HS-27A (cell line): ENCODE data around the gene MAGI2.
A peak's percentile ranks its signal among the peaks of the same experiment; 100 is the strongest.

Experiments
- DNase-seq: peaks from one replicate; pipeline ENCODE4 v3.0.0-alpha.2; 2012; ENCODE audit warnings: low read depth, missing footprints

Gene MAGI2

GRCh38 chr7:79257959-79258358 is 195.5 kb downstream of the MAGI2 start:
- DNase-seq: no peak

- no peak for DNase-seq
Measured at GRCh38 chr7:79245623-79246249, 207.7 kb downstream of the MAGI2 start.

- no peak for DNase-seq
Measured at GRCh38 chr7:79244482-79244881, 209.0 kb downstream of the MAGI2 start.

- peak; percentile 33 for DNase-seq
Measured at GRCh38 chr7:79241288-79242060, 212.0 kb downstream of the MAGI2 start.

GRCh38 chr7:79240413-79240812 is 213.1 kb downstream of the MAGI2 start:
- DNase-seq: no peak

DNA sequence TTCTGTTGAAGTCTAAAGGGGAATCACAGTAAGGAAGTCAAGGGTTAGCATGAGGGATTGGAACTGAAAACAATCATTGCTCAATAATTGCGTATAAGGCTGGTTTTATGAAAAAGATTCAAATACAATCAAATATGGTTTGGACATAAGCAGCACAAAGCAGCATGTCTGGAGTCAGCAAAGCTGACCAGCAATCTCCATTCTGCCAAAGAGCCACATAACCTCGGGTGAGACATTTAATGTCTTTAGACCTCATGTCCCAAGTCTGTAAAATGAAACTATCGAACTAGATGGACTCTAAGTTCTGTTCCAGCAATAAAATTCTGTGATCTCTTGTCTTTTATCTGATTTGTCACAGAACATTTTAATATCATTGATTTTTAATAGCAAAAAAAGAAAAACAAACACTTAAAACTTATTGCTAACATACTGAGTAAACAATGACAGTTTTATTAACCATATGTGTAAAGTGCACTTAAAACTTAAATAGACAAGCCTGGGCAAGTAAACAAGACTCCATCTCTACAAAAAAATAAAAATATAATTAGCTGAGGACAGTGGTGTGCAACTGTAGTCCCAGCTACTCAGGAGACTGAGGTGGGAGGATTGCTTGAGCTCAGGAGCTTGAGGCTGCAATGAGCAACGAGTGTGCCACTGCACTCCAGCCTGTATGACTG is 217.0 kb downstream of the MAGI2 start:
- DNase-seq: no peak

GRCh38 chr7:79227044-79227443 is 226.4 kb downstream of the MAGI2 start:
- no peak for DNase-seq

DNA sequence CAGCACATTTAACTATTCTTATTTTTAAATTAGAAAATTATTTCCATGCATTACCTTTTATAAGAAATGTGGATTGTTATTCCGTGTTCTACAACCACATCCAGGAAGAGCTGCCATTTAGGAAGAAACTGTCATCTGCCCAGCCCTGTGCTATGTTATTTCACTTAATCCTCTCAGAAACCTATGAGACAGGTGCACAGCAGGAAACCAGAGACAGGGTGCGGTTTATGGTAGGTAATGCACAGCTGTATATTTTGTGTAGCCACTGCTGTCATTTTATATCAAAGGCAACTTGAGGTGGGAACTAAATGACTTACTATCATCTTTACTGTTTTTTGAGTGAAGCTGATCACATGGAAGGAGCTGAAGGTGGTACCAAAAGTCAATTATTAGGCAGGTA is 232.3 kb downstream of the MAGI2 start:
- DNase-seq: no peak

GRCh38 chr7:79217976-79218626 is 235.4 kb downstream of the MAGI2 start:
- DNase-seq: no peak

DNA sequence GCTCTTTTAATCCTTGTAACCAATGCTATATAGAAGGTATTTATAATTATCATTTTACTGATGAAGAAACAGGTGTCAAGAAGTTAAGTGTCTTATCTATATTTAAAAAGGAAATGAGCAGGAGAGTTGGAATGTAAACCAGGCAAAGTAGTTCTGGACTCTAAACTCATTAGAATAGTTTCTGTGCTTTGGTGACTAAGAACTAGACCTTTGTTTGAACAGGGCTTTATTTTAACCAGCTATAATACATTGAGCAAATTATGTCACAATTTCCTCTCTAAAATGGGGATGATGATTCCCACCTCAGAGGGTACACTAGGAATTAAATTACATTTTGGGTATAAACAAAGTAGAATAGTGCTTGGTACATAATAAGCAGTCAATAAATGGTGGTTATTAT is 236.0 kb downstream of the MAGI2 start:
- DNase-seq: no peak

GRCh38 chr7:79216236-79216635 is 237.2 kb downstream of the MAGI2 start:
- DNase-seq: no peak

GRCh38 chr7:79212334-79212733 is 241.1 kb downstream of the MAGI2 start:
- DNase-seq: no peak

DNA sequence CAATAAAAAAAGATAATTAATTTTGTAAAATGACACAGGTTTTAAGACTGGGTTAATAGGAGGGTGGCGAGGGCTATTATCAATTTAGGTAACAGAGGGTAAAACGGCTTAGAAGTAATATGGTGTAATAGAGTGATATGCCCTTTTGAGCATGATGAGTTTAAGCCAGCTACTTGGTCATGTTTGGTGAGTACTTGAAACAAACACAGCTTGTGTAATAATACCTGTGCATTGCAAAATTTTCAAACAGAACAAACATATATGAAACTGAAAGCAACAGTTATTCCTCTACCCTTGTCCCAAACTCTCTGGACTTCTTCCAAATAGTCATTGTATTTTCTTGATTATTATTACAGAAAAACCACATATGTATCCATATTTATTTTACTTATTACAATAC is 241.7 kb downstream of the MAGI2 start:
- no peak for DNase-seq

- peak; percentile 8 for DNase-seq
Measured at GRCh38 chr7:79199961-79200360, 253.5 kb downstream of the MAGI2 start.

GRCh38 chr7:79199266-79199665 is 254.2 kb downstream of the MAGI2 start:
- DNase-seq: no peak

DNA sequence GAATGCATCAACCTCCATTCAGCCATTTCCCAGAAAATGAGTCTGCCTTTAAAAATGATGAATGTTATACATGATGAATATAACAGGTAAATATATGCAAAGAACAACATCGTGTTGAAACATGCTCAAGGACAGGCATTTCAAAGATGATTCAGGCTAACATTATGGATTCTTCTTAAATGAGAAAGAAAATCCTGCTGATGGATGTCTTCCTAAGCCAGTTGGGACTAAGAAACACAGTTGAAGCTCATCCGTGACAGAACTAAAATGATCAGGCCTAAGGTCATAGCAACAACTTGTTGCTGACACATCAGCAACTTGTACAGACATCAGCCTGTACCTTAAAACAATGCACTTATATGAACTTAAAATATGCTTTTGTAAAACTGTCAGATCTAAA is 267.9 kb downstream of the MAGI2 start:
- DNase-seq: no peak

- DNase-seq: peak; percentile 19
Measured at GRCh38 chr7:79182283-79182682, 271.2 kb downstream of the MAGI2 start.

- DNase-seq: no peak
Measured at GRCh38 chr7:79180533-79180932, 272.9 kb downstream of the MAGI2 start.

DNA sequence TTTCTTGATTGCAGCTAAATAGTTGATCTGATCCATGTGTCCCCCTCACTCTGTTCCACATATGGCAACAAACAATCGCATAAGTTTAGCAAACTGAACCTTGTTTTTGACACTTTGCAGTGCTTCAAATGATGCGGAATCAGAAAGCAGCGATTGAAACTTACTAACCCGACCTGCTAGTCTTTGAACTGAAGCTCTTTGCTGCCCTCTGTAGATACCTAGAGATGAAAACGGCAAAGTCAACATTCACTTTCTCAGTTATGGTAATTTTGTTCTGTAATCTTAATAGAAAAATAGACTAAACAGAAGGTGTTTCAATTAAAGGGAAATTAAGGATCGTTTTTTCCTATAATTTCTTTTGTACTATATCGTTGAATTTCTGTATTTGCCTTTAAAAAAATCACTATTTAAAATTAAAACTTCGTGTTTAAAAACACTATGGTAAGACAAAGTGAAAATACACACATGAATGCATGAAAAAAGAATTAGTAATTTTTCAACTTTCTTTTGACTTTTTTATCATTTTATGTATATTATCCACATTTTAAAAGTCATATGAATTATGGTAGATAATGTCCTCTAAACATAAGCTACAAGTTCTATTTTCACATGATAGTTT is 276.5 kb downstream of the MAGI2 start:
- peak; percentile 5 for DNase-seq

DNA sequence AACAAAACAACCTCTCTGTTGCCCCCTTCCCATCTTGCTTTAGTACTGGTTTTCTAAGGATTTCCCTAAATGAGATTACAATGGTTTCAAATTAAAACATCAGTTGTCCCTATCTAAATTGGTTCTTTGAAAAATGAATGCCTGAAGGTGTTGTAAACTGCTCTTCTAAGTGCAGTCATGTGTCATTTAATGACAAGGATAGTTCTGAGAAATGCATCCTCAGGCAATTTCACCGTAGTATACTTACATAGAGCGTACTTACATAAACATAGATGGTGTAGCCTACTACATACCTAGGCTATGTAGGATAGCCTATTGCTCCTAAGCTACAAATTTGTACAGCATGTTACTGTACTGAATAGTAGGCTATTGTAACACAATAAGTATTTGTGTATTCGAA is 278.1 kb downstream of the MAGI2 start:
- DNase-seq: no peak

DNA sequence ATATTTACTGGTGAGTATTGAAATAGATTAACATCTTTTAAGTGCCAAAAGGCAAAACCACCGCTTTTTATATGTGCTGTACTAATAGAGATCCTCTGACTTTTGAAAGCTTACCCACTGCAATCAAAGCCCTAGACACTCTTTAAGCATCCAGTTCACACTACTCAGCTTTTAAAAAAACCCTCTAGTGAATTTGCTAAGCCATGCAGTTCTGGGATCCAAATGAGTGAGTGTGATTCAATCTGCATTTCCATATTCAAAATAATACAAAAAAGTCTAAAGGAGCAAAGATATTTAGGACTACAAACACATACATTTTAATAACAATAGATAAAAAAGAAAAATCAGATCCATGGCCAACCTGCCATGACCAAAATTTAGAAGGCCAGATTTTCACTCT is 288.2 kb downstream of the MAGI2 start:
- no peak for DNase-seq

- DNase-seq: no peak
Measured at GRCh38 chr7:79159040-79159664, 294.3 kb downstream of the MAGI2 start.
